Measurements from ENCODE around the gene SLC4A2.

The SLC4A2 gene

DNA sequence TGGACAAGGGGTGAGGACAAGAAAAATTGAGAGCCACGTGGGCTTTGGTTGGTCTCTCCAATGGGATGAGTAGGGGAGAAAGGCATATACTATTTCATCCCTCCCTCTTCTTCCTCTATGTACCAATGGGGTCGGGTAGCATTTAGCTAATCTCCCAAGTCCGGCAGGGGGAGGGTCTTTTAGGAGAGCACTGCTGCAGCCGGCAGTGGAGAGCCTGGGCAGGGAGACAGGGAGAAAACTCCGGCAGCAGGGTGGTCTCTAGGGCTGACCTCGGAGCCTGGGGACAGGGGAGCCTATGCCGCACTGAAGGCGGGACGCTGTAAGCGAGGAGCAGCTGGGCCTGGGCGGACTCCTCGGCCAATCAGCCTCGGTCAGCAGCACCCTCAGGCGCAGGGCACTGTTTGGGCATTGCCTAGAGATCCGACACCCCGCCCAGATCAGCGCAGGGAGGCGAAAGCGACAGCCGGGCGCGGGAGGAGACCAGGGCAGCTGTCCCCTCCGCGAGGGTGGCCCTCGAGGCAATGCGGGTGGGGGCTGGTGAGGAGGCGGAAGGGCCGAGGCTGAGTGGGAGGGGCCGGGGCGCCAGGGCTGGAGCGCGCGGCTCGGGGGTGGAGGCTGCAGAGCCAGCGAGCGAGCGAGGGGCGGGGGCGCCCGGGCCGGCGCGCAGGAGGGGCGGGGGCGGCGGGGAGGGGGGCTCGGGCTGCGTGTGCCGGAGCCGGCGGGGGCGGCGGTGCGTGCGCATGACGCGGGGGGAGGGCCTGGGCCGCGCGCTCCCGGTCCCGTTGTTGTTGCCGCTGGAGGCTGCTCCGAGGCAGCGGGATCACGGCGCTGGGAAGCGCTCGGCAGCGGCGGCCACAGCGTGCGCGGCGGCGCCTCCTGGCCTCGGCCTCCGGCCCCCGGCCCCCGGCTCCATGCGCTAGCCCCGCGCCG lies 26.6 kb downstream of the SLC4A2 start, which contains the start of gene AGAP3 (continued):
- TF ChIP-seq ZBTB11 (tag by site-specific recombination; conservative IDR thresholded peaks at IDR 0.05; ENCODE audit: low read depth): peak; percentile 24; the same call in 1 of the 2 replicates
- TF ChIP-seq ZNF324 (tag by site-specific recombination; IDR thresholded peaks at IDR 0.05): no peak
- no peak for TF ChIP-seq ZSCAN23 (tag by site-specific recombination; IDR thresholded peaks at IDR 0.05)
- no peak for TF ChIP-seq ZNF449 (tag by site-specific recombination; IDR thresholded peaks at IDR 0.05)
- TF ChIP-seq ZNF394 (tag by site-specific recombination; IDR thresholded peaks at IDR 0.05; ENCODE audit: borderline replicate concordance): peak; percentile 86
- TF ChIP-seq ZNF585B (tag by site-specific recombination; IDR thresholded peaks at IDR 0.05): no peak
- TF ChIP-seq ZSCAN30 (tag by site-specific recombination; IDR thresholded peaks at IDR 0.05): no peak
- TF ChIP-seq ZNF311 (tag by site-specific recombination; IDR thresholded peaks at IDR 0.05; ENCODE audit: borderline replicate concordance): no peak
- peak; percentile 86 for TF ChIP-seq KLF9 (tag by site-specific recombination; IDR thresholded peaks at IDR 0.05; ENCODE audit: low read depth)
- TF ChIP-seq ZBTB17 (tag by site-specific recombination; IDR thresholded peaks at IDR 0.05): peak; percentile 84
- no peak for TF ChIP-seq ZNF791 (tag by site-specific recombination; IDR thresholded peaks at IDR 0.05)
- peak; percentile 65; the same call in 1 of the 2 replicates for TF ChIP-seq SP7 (tag by site-specific recombination; IDR thresholded peaks at IDR 0.05)
- peak; percentile 58 for TF ChIP-seq ZIC2 (tag by site-specific recombination; IDR thresholded peaks at IDR 0.05)
- TF ChIP-seq ZNF121 (tag by site-specific recombination; IDR thresholded peaks at IDR 0.05): no peak
- no peak for TF ChIP-seq ZNF510 (tag by site-specific recombination; IDR thresholded peaks at IDR 0.05; ENCODE audit: insufficient replicate concordance)
- no peak for TF ChIP-seq ZNF426 (tag by site-specific recombination; IDR thresholded peaks at IDR 0.05)
- no peak for TF ChIP-seq ZNF350 (tag by site-specific recombination; IDR thresholded peaks at IDR 0.05)
- TF ChIP-seq ZNF157 (tag by site-specific recombination; IDR thresholded peaks at IDR 0.05): no peak
- no peak for TF ChIP-seq TRIM28 (IDR thresholded peaks at IDR 0.05; ENCODE audit: borderline replicate concordance, low read length)
- no peak for TF ChIP-seq OSR2 (tag by site-specific recombination; IDR thresholded peaks at IDR 0.05)
- no peak for TF ChIP-seq ZNF112 (tag by site-specific recombination; IDR thresholded peaks at IDR 0.05)
- TF ChIP-seq ZNF416 (tag by site-specific recombination; IDR thresholded peaks at IDR 0.05): no peak
- no peak for TF ChIP-seq ZNF175 (tag by site-specific recombination; IDR thresholded peaks at IDR 0.05)
- no peak for TF ChIP-seq ZNF677 (tag by site-specific recombination; IDR thresholded peaks at IDR 0.05)
- no peak for TF ChIP-seq ZNF174 (tag by site-specific recombination; IDR thresholded peaks at IDR 0.05)
- no peak for TF ChIP-seq ZNF548 (tag by site-specific recombination; IDR thresholded peaks at IDR 0.05)
- TF ChIP-seq ZNF302 (tag by site-specific recombination; IDR thresholded peaks at IDR 0.05; ENCODE audit: low read depth): no peak
- TF ChIP-seq KLF16 (tag by site-specific recombination; IDR thresholded peaks at IDR 0.05): 0 out of 2 replicates have a peak, but pooled peaks have one; percentile 26
- no peak for TF ChIP-seq ZNF155 (tag by site-specific recombination; IDR thresholded peaks at IDR 0.05)
- TF ChIP-seq GLI2 (tag by site-specific recombination; IDR thresholded peaks at IDR 0.05; ENCODE audit: borderline replicate concordance, low read depth): no peak
- no peak for TF ChIP-seq ZFP37 (tag by site-specific recombination; IDR thresholded peaks at IDR 0.05)
- TF ChIP-seq ZFHX2 (tag by site-specific recombination; conservative IDR thresholded peaks at IDR 0.05): peak; percentile 97
- TF ChIP-seq ZNF558 (tag by site-specific recombination; IDR thresholded peaks at IDR 0.05): no peak
- TF ChIP-seq ZNF398 (tag by site-specific recombination; IDR thresholded peaks at IDR 0.05): peak; percentile 85
- no peak for TF ChIP-seq ZNF146 (tag by site-specific recombination; IDR thresholded peaks at IDR 0.05)
